Glutamatergic neuron (in vitro differentiated cells): ENCODE results near the gene DUSP10. TPM values are rescaled to one million over a fixed set of nuclear protein-coding genes. Genes with fewer than 3 reads are reported as not detected.

ENCODE experiments used
- DNase-seq: peaks from one replicate; pipeline ENCODE4 v3.0.0; 2022
- H3K27ac Mint-ChIP-seq: one replicate; pipeline ENCODE4 v1.8.0; 2020; ENCODE audit warnings: mild to moderate bottlenecking, mixed read lengths, inconsistent platforms; ENCODE audit not compliant: unreplicated experiment
- H3K27me3 Mint-ChIP-seq: one replicate; pipeline ENCODE4 v1.8.0; 2020; ENCODE audit warnings: mild to moderate bottlenecking, moderate library complexity, mixed read lengths, inconsistent platforms; ENCODE audit not compliant: unreplicated experiment
- H3K36me3 Mint-ChIP-seq: one replicate; pipeline ENCODE4 v1.8.0; 2020; ENCODE audit warnings: mild to moderate bottlenecking, mixed read lengths, inconsistent platforms; ENCODE audit not compliant: unreplicated experiment
- H3K4me1 Mint-ChIP-seq: one replicate; pipeline ENCODE4 v1.8.0; 2020; ENCODE audit warnings: mild to moderate bottlenecking, low read depth, mixed read lengths, inconsistent platforms; ENCODE audit not compliant: unreplicated experiment
- H3K4me3 Mint-ChIP-seq: one replicate; pipeline ENCODE4 v1.8.0; 2020; ENCODE audit warnings: mild to moderate bottlenecking, mixed read lengths, inconsistent platforms; ENCODE audit not compliant: unreplicated experiment
- H3K9me3 Mint-ChIP-seq: one replicate; pipeline ENCODE4 v1.8.0; 2020; ENCODE audit warnings: mild to moderate bottlenecking, moderate library complexity, mixed read lengths, inconsistent platforms; ENCODE audit not compliant: unreplicated experiment
- total RNA-seq: library from RNA; stranded (reverse); fragmentation: NEBNext Ultra II Directional; extraction: Animal tissue kit (Norgen Biotek cat#: 25700); gene quantifications from one replicate; pipeline ENCODE4 v1.2.1, GENCODE V29; 2021; ENCODE audit not compliant: unreplicated experiment
- TF ChIP-seq, protein P1 (sequence below): fragments of 200-600 bp; sonication (generic); IDR thresholded peaks from one replicate; pipeline ENCODE4 v1.5.0; 2021; ENCODE audit not compliant: partially characterized antibody, unreplicated experiment

Gene DUSP10
- total RNA-seq, 1 donor from 2014 or later, result 21.5 TPM

DNA sequence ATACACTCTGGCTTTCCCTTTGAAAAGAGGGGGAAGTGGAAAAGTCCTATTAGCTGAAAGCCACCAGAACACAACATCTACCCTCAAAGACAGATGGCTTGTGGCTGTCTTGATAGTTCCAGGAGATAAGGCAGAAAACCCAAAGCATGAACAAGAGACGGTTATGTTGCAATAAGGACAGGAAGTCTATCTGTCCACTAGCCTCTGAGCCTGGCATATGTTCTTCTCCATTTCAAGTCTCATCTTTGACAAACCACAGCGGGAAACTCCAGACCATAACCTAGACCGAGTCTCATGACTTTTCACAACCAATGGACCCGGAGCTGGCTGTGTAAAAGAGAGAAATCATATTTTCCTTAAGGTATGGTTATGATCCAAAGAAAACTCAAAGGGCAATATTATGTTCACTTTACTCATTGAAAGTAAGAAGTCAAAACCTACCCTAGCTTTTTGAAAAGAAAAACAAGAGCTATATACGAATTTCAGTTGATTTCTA lies 33.8 kb downstream of the DUSP10 start:
- H3K4me1 Mint-ChIP-seq, result peaks cover 30% of the 10 kb centered on the region
- DNase-seq, result no peak
- no peak overlapping the region for H3K4me3 Mint-ChIP-seq
- TF ChIP-seq, protein P1, sequence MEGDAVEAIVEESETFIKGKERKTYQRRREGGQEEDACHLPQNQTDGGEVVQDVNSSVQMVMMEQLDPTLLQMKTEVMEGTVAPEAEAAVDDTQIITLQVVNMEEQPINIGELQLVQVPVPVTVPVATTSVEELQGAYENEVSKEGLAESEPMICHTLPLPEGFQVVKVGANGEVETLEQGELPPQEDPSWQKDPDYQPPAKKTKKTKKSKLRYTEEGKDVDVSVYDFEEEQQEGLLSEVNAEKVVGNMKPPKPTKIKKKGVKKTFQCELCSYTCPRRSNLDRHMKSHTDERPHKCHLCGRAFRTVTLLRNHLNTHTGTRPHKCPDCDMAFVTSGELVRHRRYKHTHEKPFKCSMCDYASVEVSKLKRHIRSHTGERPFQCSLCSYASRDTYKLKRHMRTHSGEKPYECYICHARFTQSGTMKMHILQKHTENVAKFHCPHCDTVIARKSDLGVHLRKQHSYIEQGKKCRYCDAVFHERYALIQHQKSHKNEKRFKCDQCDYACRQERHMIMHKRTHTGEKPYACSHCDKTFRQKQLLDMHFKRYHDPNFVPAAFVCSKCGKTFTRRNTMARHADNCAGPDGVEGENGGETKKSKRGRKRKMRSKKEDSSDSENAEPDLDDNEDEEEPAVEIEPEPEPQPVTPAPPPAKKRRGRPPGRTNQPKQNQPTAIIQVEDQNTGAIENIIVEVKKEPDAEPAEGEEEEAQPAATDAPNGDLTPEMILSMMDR, result no peak
- H3K27me3 Mint-ChIP-seq, result no peaks in the 10 kb centered on the region
- no peaks in the 10 kb centered on the region for H3K9me3 Mint-ChIP-seq
- H3K36me3 Mint-ChIP-seq, result peaks cover 9% of the 10 kb centered on the region
- peak overlapping the region; percentile 90 for H3K27ac Mint-ChIP-seq

DNA sequence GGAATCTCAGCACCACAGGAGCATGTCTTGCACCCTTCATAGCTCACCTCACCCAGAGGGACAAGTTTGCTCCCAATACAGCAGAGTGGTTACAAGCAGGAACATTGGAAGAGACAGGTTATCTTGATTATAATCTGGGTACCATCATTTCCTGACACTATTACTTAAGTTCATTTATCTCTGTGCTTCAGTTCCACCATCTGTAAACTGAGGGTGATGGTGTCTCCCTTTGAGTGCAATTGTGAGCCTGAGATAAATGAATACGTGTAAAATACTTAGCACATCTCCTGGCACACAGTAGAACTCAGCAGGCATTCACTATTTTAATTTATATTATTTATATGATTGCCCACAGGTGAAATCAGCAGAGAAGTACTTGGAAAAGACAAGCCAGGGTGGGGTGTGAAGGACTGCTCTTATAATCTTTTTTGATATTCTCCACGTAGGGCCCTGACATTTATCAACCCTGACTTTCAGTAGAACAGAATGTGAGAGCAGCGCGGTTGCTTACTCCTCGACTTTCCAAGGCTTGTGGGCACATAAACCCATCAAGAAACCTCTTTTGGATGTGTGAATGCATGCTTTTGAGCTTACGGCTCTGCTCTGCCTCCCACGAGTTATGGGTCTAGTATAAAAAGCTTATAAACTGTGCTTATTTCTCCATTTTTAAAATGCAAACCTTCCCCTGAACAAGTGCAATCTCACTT lies 34.9 kb downstream of the DUSP10 start:
- H3K36me3 Mint-ChIP-seq, result peaks cover 15% of the 10 kb centered on the region
- DNase-seq, result no peak
- TF ChIP-seq, protein P1, result no peak
- no peak overlapping the region for H3K4me3 Mint-ChIP-seq
- peaks cover 31% of the 10 kb centered on the region for H3K4me1 Mint-ChIP-seq
- H3K27ac Mint-ChIP-seq, result no peak overlapping the region
- H3K27me3 Mint-ChIP-seq, result no peaks in the 10 kb centered on the region
- H3K9me3 Mint-ChIP-seq, result no peaks in the 10 kb centered on the region

DNA sequence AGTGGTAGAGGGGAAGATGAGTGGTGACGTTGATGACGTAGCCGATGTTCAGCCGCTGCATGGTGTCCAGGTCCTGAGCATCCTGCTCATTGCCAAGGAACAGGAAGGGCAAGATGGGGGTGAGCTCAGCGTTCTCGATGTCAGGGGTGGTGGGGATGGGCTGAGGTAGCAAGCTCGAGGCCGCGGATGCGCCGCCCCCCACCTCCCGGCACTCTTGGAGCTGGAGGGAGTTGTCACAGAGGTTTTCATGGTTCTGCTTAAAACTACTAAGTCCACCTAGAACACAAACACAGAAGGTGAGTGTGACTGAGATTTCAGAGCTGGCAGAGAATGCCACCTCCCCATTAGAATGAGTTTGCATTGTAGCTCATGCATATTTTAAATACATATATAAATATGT lies 35.7 kb downstream of the DUSP10 start:
- Mint-ChIP-seq H3K36me3 (peaks cover 15% of the 10 kb centered on the region), H3K4me3 (no peak overlapping the region), H3K27me3 (no peaks in the 10 kb centered on the region), H3K4me1 (peaks cover 33% of the 10 kb centered on the region), H3K9me3 (no peaks in the 10 kb centered on the region), H3K27ac (no peak overlapping the region)
- TF ChIP-seq, protein P1, result no peak
- DNase-seq, result no peak

DNA sequence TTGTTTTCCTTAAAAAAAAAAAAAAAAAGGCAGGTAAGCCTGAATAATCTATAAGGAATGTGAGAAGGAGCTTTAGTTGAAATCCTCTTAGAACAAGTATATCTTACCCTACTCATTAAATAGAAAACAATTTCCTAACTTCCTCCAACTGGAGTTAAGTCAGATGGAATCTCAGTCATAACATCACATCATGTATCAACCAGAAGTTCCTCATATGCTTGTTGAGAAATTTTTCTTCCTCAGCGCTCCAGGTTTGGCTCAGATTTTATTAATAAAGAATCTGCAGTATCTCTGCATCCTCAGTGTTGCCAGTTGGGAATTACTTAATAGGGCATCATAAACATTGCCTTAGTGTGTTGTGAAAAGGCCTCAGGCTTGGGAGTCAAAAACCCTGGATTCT lies 37.6 kb downstream of the DUSP10 start:
- TF ChIP-seq, protein P1, result no peak
- H3K4me3 Mint-ChIP-seq, result no peak overlapping the region
- peaks cover 2% of the 10 kb centered on the region for H3K9me3 Mint-ChIP-seq
- H3K36me3 Mint-ChIP-seq, result peaks cover 15% of the 10 kb centered on the region
- no peak overlapping the region for H3K27ac Mint-ChIP-seq
- H3K4me1 Mint-ChIP-seq, result peaks cover 29% of the 10 kb centered on the region
- no peaks in the 10 kb centered on the region for H3K27me3 Mint-ChIP-seq
- DNase-seq, result no peak

DNA sequence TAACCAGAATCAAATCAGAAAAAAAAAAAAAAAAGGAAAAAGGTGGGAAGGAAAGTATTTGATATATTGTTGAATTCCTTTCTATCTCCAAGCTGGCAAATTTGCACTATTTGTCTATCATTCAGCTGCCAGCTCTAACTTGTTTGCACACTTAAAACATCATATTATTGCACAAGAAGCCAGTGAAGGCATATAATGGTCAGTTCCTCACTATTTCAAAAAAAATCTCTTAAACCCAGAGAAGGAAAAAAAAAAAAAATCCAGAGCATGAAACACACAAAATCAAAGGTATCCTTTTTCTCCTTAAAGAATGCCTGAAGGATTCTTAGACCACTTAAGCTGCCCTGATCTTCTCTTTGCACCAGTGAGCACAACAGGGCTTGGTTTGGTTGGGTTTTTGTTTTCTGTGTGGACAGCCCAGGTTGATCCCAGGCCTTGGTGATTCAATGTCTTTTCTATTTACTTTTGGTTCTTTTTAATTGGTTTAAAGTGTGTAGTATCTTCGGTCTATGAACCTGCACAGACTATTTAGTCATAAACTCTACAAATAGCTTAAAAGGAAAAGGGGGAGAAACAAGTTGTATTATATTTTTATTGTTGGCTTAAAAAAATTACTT lies 40.2 kb downstream of the DUSP10 start:
- TF ChIP-seq, protein P1, result no peak
- no peak for DNase-seq
- Mint-ChIP-seq H3K4me3 (no peak overlapping the region), H3K4me1 (peaks cover 11% of the 10 kb centered on the region), H3K9me3 (peaks cover 3% of the 10 kb centered on the region), H3K27me3 (no peaks in the 10 kb centered on the region), H3K36me3 (peaks cover 15% of the 10 kb centered on the region), H3K27ac (peak overlapping the region; percentile 18)
